Activated naive CD8-positive, alpha-beta T cell treated with anti-CD3 and anti-CD28 coated beads, Interleukin-2, amount 50 U/mL, for 24 hours (primary cell): ENCODE results near the gene NHERF1.

Source experiments
- ATAC-seq: fragments of 150-1000 bp; cut with Tn5 transposase; one replicate; pipeline ENCODE4 v1.10.0; 2021
- DNase-seq: peaks from one replicate; pipeline ENCODE4 v3.0.0; 2021
- H3K27ac Mint-ChIP-seq: one replicate; pipeline ENCODE4 v1.8.0; 2021; ENCODE audit warnings: mild to moderate bottlenecking, mixed read lengths
- H3K27me3 Mint-ChIP-seq: one replicate; pipeline ENCODE4 v1.8.0; 2021; ENCODE audit warnings: mixed read lengths
- H3K36me3 Mint-ChIP-seq: one replicate; pipeline ENCODE4 v1.8.0; 2021; ENCODE audit warnings: low read depth, mixed read lengths
- H3K4me1 Mint-ChIP-seq: one replicate; pipeline ENCODE4 v1.8.0; 2021; ENCODE audit warnings: mixed read lengths
- H3K4me3 Mint-ChIP-seq: one replicate; pipeline ENCODE4 v1.8.0; 2021; ENCODE audit warnings: mild to moderate bottlenecking, moderate library complexity, mixed read lengths
- H3K9me3 Mint-ChIP-seq: one replicate; pipeline ENCODE4 v1.8.0; 2021; ENCODE audit warnings: mixed read lengths

Gene NHERF1

GRCh38 chr17:74739227-74739831 is 9.1 kb upstream of the NHERF1 start:
- Mint-ChIP-seq H3K4me1 (peaks cover 73% of the 10 kb centered on the region), H3K9me3 (no peaks in the 10 kb centered on the region), H3K36me3 (no peaks in the 10 kb centered on the region), H3K27me3 (peaks cover 9% of the 10 kb centered on the region), H3K4me3 (peak overlapping the region; percentile 64), H3K27ac (no peak overlapping the region)
- DNase-seq (no peak), ATAC-seq (no peak)

- H3K4me3 Mint-ChIP-seq, result no peak overlapping the region
- H3K27me3 Mint-ChIP-seq, result peaks cover 5% of the 10 kb centered on the region
- H3K4me1 Mint-ChIP-seq, result peaks cover 79% of the 10 kb centered on the region
- no peaks in the 10 kb centered on the region for H3K9me3 Mint-ChIP-seq
- ATAC-seq, result no peak
- no peak for DNase-seq
- no peak overlapping the region for H3K27ac Mint-ChIP-seq
- H3K36me3 Mint-ChIP-seq, result no peaks in the 10 kb centered on the region
Observed at GRCh38 chr17:74740173-74740572, 8.3 kb upstream of the NHERF1 start.

GRCh38 chr17:74740641-74741387 is 7.6 kb upstream of the NHERF1 start:
- ATAC-seq, result no peak
- Mint-ChIP-seq H3K4me1 (peaks cover 79% of the 10 kb centered on the region), H3K4me3 (no peak overlapping the region), H3K36me3 (no peaks in the 10 kb centered on the region), H3K9me3 (no peaks in the 10 kb centered on the region), H3K27me3 (peaks cover 5% of the 10 kb centered on the region), H3K27ac (no peak overlapping the region)
- DNase-seq, result no peak

GRCh38 chr17:74742153-74742515 is 6.3 kb upstream of the NHERF1 start:
- no peak overlapping the region for H3K4me3 Mint-ChIP-seq
- H3K27me3 Mint-ChIP-seq, result no peaks in the 10 kb centered on the region
- H3K27ac Mint-ChIP-seq, result peak overlapping the region; percentile 61
- no peak for ATAC-seq
- peaks cover 83% of the 10 kb centered on the region for H3K4me1 Mint-ChIP-seq
- H3K36me3 Mint-ChIP-seq, result no peaks in the 10 kb centered on the region
- no peaks in the 10 kb centered on the region for H3K9me3 Mint-ChIP-seq
- peak; percentile 58 for DNase-seq

GRCh38 chr17:74742978-74743545 is 5.4 kb upstream of the NHERF1 start:
- H3K27me3 Mint-ChIP-seq, result no peaks in the 10 kb centered on the region
- peaks cover 84% of the 10 kb centered on the region for H3K4me1 Mint-ChIP-seq
- DNase-seq (no peak), ATAC-seq (no peak)
- no peaks in the 10 kb centered on the region for H3K9me3 Mint-ChIP-seq
- peak overlapping the region; percentile 10 for H3K4me3 Mint-ChIP-seq
- H3K27ac Mint-ChIP-seq, result peak overlapping the region; percentile 67
- no peaks in the 10 kb centered on the region for H3K36me3 Mint-ChIP-seq

- DNase-seq, result no peak
- Mint-ChIP-seq H3K27ac (peak overlapping the region; percentile 67), H3K4me1 (peaks cover 77% of the 10 kb centered on the region), H3K36me3 (no peaks in the 10 kb centered on the region), H3K9me3 (no peaks in the 10 kb centered on the region), H3K4me3 (no peak overlapping the region), H3K27me3 (no peaks in the 10 kb centered on the region)
- ATAC-seq, result no peak
Observed at GRCh38 chr17:74743755-74744154, 4.7 kb upstream of the NHERF1 start.

GRCh38 chr17:74744349-74744713 is 4.1 kb upstream of the NHERF1 start:
- DNase-seq, result no peak
- Mint-ChIP-seq H3K9me3 (no peaks in the 10 kb centered on the region), H3K4me1 (peaks cover 71% of the 10 kb centered on the region), H3K4me3 (no peak overlapping the region), H3K27me3 (no peaks in the 10 kb centered on the region), H3K27ac (no peak overlapping the region), H3K36me3 (no peaks in the 10 kb centered on the region)
- ATAC-seq, result no peak

- Mint-ChIP-seq H3K27me3 (no peaks in the 10 kb centered on the region), H3K4me1 (peaks cover 71% of the 10 kb centered on the region), H3K9me3 (no peaks in the 10 kb centered on the region), H3K27ac (peak overlapping the region; percentile 23), H3K4me3 (no peak overlapping the region), H3K36me3 (peaks cover 5% of the 10 kb centered on the region)
- ATAC-seq, result peak; percentile 20
- peak; percentile 89 for DNase-seq
Observed at GRCh38 chr17:74744714-74745547, 3.5 kb upstream of the NHERF1 start.

GRCh38 chr17:74745548-74746177 is 2.8 kb upstream of the NHERF1 start:
- H3K4me3 Mint-ChIP-seq, result no peak overlapping the region
- DNase-seq (no peak), ATAC-seq (no peak)
- peaks cover 67% of the 10 kb centered on the region for H3K4me1 Mint-ChIP-seq
- H3K9me3 Mint-ChIP-seq, result no peaks in the 10 kb centered on the region
- H3K27me3 Mint-ChIP-seq, result no peaks in the 10 kb centered on the region
- H3K27ac Mint-ChIP-seq, result no peak overlapping the region
- peaks cover 8% of the 10 kb centered on the region for H3K36me3 Mint-ChIP-seq

GRCh38 chr17:74746376-74746775 is 2.1 kb upstream of the NHERF1 start:
- ATAC-seq, result no peak
- peak overlapping the region; percentile 11 for H3K27ac Mint-ChIP-seq

GRCh38 chr17:74746922-74747321 is 1.5 kb upstream of the NHERF1 start:
- DNase-seq (no peak), ATAC-seq (no peak)
- H3K9me3 Mint-ChIP-seq, result no peaks in the 10 kb centered on the region
- H3K36me3 Mint-ChIP-seq, result peaks cover 16% of the 10 kb centered on the region
- peak overlapping the region; percentile 11 for H3K27ac Mint-ChIP-seq
- H3K27me3 Mint-ChIP-seq, result no peaks in the 10 kb centered on the region
- peaks cover 67% of the 10 kb centered on the region for H3K4me1 Mint-ChIP-seq
- H3K4me3 Mint-ChIP-seq, result peak overlapping the region; percentile 5

More at GRCh38 chr17:74746376-74746775, 2.1 kb upstream of the NHERF1 start:
- peak overlapping the region; percentile 5 for H3K4me3 Mint-ChIP-seq
- DNase-seq, result no peak
- peaks cover 67% of the 10 kb centered on the region for H3K4me1 Mint-ChIP-seq
- H3K9me3 Mint-ChIP-seq, result no peaks in the 10 kb centered on the region
- peaks cover 15% of the 10 kb centered on the region for H3K36me3 Mint-ChIP-seq
- H3K27me3 Mint-ChIP-seq, result no peaks in the 10 kb centered on the region

- Mint-ChIP-seq H3K36me3 (peaks cover 26% of the 10 kb centered on the region), H3K27ac (no peak overlapping the region), H3K9me3 (no peaks in the 10 kb centered on the region), H3K27me3 (no peaks in the 10 kb centered on the region), H3K4me1 (peaks cover 67% of the 10 kb centered on the region), H3K4me3 (peak overlapping the region; percentile 99)
- DNase-seq (no peak), ATAC-seq (no peak)
Observed at GRCh38 chr17:74748279-74748528, 224 bp upstream of the NHERF1 start.

GRCh38 chr17:74749279-74750038 is 1.0 kb downstream of the NHERF1 start:
- H3K27ac Mint-ChIP-seq, result peak overlapping the region; percentile 90
- peaks cover 27% of the 10 kb centered on the region for H3K36me3 Mint-ChIP-seq
- H3K9me3 Mint-ChIP-seq, result no peaks in the 10 kb centered on the region
- peaks cover 66% of the 10 kb centered on the region for H3K4me1 Mint-ChIP-seq
- ATAC-seq (peak; percentile 3), DNase-seq (peak; percentile 57)
- peak overlapping the region; percentile 99 for H3K4me3 Mint-ChIP-seq
- H3K27me3 Mint-ChIP-seq, result no peaks in the 10 kb centered on the region

- peaks cover 66% of the 10 kb centered on the region for H3K4me1 Mint-ChIP-seq
- ATAC-seq (no peak), DNase-seq (no peak)
- H3K36me3 Mint-ChIP-seq, result peaks cover 31% of the 10 kb centered on the region
- no peaks in the 10 kb centered on the region for H3K9me3 Mint-ChIP-seq
- H3K27me3 Mint-ChIP-seq, result no peaks in the 10 kb centered on the region
- H3K4me3 Mint-ChIP-seq, result peak overlapping the region; percentile 99
- H3K27ac Mint-ChIP-seq, result peak overlapping the region; percentile 90
Observed at GRCh38 chr17:74750039-74750326, 1.6 kb downstream of the NHERF1 start.
